Fibroblast of skin of scalp (primary cell): ENCODE results near the gene QSOX1.

Experiments used
- DNase-seq: peaks from one replicate; pipeline ENCODE4 v3.0.0-alpha.2; 2013

QSOX1 gene

DNA sequence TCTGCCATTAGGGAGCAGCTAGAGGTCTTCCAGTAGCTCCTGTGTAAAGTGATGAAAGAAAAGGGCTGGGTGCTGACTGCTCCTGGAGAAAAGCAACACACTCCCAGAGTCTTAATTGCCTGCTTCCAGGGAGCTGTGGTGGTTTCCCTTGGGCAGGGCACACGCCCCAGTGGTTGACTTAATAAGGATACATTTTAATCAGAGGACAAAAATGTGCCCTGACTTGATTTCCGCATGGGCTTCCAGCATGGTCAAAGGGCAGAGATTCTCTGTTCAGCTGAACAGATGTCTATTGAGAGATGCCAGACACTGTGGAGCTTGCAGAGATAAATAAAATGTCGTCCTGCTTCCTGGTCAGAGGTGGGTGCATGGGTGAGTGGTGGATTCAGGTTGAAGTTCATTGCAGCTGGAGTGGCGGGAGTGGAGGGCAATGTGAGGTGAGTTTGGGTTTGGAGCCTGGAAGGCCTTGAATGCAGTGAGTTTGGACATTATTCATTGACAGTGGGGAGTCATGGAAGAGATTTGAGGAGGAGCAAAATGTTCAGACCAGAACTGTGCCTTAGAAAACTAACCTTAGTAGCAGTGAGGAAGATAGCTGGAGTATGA, 16.0 kb downstream of the QSOX1 start:
- no peak for DNase-seq

DNA sequence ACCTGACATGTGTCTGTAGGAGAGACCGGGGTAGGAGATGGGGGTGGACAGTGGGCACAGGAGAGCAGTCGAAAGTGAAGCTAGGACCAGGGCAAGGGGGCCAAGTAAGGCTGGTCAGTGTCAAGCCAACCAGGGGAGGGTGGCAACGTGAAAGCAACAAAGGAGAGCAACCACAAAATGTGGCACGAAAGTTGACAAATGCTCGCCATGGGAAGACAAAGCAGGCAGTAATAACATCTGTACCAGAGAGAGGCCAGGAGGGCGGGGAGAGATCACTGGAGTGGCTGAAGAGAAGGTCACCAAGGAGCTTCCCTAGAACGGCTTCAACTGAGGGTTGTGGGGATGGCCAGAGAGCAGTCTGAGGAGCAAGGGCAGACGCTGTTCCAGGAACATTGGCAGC, 17.0 kb downstream of the QSOX1 start:
- no peak for DNase-seq

DNA sequence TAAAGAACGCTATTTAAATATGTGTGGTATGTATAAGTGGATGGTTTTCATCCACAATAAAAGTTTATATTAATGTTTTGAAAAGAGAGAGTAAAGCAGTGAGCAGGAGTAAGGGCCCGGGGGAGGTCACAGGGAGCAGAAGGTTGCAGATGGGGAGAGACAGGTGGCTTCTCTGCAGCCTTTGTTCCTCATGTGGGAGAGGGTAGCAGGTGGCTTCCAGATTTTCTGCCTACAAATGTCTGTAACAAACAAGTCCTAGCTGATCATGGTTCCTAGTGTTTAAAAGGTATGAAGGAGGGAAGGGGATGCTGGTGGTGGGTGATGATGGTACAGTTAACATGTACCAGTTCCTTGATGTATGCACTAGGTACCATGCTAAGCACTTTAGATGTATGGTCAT, 18.8 kb downstream of the QSOX1 start:
- DNase-seq: no peak

DNA sequence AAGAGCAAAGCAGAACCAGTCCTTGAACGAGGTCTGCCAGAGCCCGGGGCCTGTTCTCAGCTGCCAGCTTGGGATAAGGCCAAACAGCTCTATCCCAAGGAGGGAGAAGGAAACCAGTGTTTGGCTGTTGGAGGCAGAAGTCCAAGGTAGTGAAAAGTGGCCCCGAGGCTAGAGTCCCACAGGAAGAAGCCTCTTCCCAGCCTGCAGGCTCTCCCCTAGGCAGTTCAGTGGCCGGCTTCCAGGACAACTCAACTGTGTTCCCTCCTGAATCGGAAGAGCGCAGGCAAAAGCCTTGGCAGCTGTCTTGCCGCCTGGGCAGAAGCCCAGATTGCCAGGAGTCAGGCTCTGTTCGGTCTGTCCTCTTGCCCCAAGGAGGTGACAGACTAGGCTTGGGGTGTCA, 19.3 kb downstream of the QSOX1 start:
- no peak for DNase-seq

DNA sequence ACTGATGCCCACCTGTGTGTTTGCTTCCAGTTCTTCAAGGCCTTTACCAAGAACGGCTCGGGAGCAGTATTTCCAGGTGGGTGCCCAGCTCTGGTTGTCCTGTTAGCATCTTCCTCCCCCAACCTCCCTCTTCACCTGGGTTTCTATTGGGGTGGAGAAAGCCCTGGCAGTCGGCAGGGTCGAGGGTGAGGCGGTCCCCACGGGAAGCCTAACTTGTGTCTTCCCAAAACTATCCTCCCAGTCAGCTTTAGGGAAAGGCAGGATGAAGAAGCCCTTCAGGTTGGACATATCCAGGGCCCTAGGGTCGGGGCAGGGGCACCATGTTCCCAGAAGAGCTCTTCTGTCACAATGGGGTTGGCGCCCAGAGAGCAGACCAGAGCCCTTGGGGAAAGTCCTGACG, 20.6 kb downstream of the QSOX1 start:
- DNase-seq: no peak

DNA sequence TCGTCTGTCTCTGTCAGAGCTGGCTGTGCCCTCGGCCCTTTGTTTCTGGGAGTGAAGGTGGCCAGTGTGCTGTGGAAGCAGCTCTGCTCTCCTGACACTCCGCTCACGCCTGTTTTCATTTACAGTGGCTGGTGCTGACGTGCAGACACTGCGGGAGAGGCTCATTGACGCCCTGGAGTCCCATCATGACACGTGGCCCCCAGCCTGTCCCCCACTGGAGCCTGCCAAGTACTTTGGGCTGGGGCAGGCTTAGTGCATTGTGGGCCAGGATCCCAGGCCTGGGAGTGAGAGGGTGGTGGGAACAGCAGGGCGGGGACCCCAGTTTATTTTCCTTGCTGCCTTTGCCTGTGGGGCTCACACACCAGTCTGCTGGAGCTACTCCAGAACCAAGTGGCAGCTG, 21.1 kb downstream of the QSOX1 start:
- DNase-seq: peak; percentile 36

DNA sequence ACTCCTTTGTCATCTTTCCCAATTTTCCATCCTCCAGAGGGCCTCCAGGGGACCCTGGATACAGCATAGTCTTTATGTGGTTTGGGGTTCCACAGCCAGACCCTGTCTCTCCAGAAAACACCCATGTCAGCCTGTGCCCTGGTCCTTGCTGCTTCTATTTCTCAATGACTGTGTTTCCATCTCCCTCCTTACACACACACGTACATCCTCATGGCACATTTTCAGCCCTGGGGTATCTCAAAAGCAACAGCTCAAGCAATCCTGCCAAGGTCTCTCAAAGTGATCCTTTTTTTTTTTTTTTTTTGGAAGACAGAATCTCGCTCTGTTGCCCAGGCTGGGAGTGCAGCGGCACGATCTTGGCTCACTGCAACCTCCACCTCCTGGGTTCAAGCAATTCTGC, 22.3 kb downstream of the QSOX1 start:
- DNase-seq: no peak

DNA sequence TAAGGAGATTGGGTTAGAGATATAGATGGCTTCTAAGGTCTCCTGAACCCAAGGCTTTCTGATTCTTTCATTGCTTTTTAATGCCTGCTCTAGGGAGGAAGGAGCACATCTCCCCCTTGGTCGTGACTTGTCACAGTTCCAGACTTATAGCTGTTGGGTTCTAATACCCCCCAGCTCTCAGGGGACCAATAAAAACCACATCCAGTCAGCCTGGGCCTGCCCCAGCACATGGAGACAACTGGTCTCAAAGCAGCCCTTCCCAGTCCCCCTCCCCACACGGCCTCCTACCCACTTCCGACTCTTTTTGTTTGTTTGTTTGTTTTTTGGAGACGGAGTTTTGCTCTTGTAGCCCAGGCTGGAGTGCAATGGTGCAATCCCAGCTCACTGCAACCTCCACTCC, 23.3 kb downstream of the QSOX1 start:
- DNase-seq: no peak

DNA sequence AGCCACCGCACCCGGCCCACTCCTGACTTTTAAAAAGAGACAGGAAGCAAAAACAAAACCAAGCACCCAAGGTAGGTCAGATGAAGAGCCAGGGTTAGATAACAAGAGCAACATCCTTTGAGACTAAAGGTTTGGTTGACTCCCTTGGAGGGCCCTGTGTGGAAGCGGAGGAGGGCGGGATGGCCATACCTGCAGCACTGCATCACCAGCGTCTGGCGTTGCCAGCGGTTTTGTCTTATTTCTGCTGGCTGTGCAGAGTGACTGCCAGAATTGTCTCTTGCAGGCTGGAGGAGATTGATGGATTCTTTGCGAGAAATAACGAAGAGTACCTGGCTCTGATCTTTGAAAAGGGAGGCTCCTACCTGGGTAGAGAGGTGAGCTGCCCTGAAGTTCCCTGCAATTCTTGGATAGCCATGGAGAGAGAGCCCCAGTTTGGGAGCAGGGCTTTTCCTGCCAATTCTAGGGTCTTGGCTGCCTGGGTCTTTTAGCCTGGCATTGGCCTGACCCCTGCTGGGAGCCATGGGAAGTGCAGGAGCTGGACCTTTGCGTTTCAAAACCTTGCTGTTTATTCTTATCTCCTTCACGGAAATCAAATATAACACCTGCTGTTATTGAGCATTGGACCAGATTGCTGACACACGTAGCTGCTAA, 24.0 kb downstream of the QSOX1 start:
- peak; percentile 54 for DNase-seq

DNA sequence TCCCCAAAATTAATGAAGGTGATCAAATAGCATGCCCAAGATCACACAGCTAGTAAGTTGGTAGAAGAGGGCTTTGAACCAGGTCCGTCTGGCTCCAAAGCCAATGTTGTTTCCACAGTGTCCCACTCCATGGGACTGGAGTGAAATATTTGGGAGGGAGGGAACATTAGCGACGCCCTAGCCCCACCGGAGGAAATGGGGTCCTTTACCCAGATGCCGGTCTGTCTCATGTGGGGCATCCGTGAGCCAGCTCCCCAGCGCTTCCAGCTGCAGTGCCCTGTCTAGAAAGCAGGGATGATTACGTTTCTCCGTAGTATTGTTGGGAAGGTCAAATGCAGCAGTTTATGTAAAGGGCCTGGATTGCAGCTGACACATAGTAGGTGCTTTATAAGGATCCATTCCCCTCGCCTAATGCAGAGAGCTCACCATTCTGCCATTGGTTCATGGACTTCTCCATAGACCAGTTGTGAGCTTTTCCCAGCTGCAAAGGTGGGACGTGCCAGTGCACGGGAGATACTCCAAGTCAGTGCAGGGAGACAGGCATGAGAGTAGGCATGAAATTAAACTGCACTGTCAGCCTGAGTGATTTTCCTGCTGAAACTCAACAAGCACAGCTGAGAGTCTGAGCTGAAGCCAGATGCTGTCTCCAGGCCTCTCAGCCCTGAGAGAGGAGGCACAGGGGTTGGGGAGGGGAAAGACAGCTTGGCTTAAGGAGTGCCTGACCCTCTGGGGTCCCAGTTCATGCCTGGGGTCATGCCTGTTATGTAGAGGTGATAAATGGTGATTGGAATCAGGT, 24.7 kb downstream of the QSOX1 start:
- no peak for DNase-seq

DNA sequence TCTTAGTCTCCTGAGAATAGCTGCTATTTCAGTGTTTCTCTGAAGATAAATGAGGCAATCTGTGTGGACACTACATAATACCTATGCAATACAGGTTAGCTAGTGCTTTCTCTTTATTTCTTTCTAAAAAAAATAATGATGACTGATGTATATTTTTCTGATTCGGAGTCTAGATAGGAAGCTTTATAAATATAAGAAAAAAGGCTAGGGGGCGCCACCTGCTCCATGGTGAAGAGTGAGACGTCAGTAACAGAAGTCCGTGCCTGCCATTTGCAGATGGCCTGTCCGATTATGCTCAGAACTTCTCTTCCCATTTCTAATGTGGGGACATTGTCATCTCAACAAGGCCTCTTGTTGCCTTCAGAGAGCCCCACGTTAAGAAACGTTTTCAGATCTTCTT, 26.4 kb downstream of the QSOX1 start:
- DNase-seq: peak; percentile 34

DNA sequence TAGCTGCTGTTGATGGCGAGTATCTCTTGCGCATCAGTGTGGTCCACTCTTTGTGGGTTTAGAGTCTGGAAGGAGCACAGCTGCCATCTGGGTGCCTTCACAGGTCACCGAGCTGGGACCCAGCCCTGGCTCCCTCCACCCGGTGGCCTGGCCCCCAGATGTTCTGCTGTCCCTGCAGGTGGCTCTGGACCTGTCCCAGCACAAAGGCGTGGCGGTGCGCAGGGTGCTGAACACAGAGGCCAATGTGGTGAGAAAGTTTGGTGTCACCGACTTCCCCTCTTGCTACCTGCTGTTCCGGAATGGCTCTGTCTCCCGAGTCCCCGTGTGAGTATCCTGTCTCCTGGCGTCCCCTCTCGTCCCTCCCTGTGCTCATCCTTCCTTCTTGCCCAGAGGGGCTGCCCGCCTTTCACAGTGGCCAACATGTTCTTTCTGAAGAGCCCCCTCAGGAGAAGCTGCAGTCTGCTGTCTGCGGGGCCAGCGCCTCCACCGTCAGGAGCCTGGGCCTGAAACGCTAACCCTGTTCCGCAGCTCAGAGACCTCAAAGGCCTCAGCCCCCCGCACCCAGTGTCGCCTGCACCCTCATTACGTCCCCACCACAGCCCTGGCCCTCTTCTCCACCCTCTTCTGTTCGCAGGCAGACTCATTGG, 27.4 kb downstream of the QSOX1 start:
- DNase-seq: no peak

DNA sequence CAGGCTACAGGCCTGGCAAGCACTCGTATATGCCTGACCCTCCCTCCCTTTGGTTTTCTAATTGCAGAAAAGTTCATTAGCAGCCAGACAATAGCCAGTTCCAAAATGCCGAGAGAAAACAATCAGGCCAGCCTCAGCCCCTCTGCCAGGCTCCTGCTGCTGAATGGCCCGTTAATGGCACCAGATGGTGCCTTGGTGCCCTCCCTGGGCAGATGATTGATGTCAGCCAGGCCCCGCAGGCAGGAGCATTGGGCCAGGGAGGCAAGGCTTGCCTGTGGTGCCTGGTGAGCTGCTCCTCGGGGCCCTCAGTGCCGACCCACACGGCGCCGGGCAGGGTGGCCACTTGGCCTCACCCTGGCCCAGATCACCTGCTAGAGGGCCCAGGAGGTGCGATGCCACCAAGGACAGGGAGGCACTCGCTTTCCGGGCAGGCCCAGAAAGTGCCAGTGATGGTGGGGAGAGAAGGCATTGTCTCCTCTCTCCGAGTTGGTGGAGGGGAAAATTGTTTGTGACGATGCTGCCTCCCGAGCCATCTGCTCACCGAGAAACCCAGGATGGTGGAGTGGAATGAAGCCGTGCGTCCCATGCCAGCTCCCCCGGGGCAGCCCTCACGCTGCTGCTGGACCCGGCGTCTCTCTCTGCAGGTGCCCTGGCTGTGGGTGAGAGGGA, 28.1 kb downstream of the QSOX1 start:
- no peak for DNase-seq

DNA sequence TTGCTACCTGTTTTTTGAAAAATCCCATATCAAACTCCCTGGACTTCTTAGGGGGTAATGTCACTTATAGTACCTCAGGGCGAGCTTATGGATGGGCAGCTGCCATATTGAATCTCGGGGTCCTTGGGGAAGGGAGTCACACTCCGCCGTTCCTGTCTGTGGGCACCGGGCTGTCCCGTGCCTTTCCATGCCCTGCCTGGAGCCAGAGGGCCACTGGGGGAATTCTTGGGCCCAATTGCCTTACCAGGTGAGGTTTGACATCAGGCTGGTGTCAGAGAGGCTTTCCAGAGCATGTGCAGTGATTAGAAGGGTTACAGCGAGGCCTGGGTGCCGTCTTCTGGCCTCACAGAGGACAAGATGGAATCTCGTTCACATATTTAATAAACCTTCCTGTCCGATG, 28.8 kb downstream of the QSOX1 start:
- no peak for DNase-seq

DNA sequence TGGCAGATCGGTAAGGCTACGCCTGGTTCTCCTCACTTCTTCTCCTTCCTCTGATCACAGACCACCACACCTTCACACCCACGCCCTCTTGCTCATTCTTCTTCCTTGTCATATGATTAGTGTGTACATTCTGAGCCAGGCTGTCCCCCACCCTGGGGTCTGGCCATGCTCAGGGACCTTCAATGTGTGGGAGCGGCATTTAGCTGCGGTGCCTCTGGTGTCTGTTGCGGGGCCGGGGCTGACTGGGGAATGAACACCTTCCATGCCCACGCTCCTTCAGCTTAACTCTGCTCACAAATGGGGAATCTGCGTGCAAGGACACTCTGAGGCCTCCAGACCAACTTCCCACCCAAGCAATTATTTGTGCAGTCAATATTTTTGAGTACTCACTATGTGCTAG, 29.4 kb downstream of the QSOX1 start:
- DNase-seq: no peak

DNA sequence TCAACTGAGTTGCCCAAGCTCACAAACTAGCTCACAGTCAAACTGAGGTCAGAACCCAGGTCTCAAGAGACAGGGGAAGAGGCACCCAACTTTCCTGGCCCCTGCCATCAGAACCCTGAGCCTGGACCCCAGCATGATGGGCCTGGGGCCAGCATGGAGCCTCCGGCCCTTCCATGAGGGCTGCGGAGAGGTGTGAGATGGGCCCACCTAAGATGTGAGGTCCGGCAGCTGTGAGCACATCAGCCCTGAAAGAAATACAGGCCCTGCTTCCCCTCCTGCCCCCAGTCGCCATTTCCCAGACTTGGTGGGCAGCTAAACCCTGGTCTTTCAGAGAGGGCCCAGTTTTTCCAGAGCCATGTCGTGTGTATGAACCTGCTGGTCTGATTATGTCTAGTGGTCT, 30.6 kb downstream of the QSOX1 start:
- no peak for DNase-seq

DNA sequence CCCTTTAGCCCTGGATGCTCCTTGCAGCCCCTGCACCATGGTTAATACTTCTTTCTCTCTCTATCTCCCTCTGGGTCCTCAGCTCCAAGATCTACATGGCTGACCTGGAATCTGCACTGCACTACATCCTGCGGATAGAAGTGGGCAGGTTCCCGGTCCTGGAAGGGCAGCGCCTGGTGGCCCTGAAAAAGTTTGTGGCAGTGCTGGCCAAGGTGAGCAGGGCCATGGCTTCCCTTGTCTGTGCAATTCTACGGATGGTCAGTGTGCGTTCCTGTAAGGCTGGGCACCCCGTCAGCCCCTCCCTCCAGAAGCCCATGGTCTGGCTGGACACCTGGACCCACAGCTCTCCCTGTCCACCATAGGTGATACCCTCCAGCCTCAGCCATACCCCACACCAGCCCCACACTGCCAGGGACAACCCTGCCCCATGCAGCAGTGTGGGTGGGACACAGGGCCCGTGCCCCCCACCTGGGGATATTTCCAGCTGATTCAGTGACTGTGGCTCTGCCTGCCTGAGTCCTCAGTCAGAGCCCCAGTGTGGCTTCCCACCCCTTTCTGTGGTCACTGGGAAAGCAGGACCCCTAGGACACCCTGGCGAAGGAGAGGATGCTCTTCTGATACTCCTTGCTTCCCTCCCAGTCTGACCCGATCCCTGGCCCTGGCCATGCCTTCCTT, 31.4 kb downstream of the QSOX1 start:
- no peak for DNase-seq

DNA sequence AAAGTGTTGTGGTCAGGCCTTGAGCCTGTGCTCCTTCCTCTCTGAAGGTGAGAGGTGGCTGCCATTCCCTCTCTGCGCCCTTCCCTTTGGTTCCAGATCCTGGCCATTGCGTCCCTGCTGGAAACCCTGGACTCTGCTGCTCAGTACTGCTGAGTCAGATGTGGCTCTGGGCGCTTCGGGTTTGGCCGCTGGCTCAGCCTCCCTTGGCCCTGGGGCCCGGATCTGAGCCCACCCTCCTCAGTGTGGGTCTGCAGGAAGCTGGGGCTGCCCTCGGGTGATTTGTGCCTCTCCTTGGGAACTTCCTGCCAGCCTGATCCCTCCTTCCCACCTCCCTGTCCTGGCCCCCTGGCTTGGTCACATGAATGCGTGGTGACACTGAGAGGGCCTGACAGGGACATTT, 32.2 kb downstream of the QSOX1 start:
- no peak for DNase-seq

DNA sequence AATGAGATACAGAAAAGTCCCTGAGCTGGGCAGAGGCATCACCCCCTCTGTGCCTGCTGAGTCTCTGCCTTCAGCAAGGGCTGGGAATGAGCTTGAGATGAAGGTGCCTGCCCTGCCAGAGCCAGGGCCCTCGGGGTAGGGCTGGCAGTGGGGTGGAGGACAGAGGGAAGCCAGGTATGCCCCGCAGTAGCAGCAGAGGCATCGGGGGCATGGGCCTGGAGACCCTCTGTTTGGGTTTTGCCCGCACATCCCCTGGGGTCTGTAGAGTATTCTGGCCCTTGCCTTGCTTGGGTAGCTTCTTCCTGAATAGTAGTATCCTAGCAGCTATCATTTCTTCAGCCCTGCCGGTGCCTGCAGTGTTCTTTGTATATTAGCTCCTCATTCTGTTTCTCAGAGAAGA, 33.0 kb downstream of the QSOX1 start:
- DNase-seq: no peak

DNA sequence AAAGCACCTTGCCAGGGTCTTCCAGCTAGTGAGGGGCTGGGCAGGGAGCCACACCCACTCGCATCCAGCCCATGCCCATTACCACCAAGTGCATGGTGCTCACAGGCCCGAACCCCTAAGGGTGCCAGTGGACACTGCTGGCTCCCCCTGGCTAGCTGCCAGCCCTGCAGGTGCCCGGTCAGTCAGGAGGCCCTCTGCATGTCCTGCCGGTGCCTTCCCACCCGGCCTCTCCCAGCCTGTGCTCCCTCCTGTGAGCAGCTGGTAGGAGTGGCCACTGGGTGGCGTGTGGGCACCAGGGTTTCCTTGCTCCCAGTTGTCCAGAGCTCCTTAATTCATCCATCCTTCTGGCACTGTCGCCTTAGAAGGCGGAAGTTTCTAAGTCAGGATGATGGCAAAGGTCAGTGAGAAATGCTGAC, 33.4 kb downstream of the QSOX1 start:
- peak; percentile 61 for DNase-seq

DNA sequence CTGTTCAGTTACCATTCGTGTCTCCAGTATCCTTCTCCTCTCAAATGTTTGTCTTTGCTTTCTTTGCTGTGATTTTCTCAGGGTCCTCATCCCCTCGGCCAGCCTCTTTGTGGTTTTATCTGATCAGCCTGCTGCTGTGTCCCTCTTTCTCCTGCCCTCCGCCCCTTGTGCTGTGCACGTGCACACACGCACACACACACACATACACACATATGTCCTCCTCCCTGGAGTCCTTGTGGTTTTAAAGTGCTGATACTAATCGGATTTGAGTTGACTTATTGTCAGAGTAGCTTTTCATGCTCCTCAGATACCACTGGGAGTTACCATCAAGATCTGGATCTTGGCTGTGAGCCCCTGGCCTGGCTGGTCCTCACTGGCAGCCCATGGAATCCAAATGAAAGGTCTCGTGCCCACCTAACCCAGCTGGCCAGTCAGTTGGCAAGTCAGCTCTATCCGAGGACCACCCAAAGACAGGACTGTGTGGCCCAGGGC, 34.1 kb downstream of the QSOX1 start:
- no peak for DNase-seq

DNA sequence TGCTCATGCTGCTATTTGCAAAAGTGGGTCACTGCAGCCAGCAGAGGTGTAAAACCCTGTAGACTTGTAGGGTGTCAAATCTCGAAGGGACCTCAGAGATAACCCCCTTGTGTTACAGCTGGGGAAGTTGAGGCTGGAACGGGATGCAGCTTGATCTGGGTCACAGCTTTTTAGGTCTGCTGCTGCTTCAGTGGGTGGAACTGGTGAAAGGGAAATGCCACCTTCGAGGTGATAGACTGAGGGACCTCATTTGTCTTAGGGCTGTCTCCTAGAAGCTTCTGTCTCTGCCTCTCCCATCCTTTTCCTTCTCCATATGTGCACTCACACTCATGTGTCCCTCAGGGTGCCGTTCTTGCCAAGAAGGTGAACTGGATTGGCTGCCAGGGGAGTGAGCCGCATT, 35.4 kb downstream of the QSOX1 start:
- no peak for DNase-seq
